Activated naive CD4-positive, alpha-beta T cell treated with anti-CD3 and anti-CD28 coated beads, Interleukin-2, amount 50 U/mL, for 16 hours (primary cell): ENCODE results near the gene CIB4.

ENCODE experiments used
- DNase-seq: peaks from one replicate; pipeline ENCODE4 v3.0.0-alpha.2; 2020

The CIB4 gene

DNA sequence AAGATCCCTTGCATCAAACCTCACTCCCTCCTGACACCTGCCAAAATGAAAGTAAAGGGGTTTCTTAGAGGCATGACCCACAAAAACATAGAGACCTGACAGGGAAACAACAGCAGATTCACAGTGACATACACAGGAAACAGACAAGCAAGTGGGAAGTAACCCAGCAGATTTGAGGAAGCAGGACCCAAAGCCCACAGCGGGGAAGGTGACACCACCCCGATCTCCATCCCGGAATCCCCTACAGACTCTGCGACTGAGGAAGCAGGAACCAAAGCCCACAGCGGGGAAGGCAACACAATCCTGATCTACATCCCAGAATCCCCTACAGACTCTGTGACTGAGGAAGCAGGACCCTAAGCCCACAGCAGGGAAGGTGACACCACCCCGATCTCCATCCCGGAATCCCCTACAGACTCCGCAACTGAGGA is 21.6 kb downstream of the CIB4 start:
- DNase-seq: no peak

DNA sequence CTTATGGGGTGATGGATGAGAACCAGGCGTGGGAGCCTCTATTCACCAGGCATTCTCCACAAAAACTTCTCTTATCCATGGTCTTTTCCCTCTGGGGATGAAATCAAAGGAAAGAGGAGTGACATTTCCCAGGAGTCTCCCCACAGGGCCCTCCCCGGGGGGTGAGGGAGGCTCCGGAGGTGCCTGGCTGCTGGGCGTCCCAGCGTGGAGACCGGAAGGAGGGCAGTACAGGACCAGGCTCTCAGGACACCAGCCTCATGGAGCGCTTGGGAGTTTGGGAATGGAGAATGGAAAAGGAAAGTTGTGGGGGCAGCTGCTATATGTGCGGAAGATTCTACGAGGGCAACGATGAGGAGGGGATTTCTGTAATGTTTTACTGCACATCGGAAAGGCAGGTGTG is 22.1 kb downstream of the CIB4 start:
- no peak for DNase-seq

DNA sequence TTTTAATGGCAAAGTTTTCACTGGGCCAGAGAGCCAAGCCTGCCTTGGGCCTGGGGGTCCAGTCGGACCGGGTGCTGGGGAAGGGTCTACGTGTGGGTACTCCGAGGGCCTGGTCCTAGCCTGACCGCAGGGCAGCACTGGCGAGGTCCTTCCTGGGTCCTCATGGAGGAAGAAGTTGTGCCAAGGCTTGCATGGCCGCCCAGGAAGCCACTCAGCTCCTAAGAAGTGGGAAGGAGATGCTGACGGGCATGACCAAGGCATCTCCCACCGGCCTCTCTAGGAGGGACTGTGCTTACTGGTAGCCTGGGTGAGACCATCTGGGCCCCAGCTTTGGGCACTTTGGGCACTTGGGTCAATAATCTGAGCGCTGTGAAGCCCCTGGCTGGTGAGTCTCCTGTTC is 22.6 kb downstream of the CIB4 start:
- DNase-seq: no peak

DNA sequence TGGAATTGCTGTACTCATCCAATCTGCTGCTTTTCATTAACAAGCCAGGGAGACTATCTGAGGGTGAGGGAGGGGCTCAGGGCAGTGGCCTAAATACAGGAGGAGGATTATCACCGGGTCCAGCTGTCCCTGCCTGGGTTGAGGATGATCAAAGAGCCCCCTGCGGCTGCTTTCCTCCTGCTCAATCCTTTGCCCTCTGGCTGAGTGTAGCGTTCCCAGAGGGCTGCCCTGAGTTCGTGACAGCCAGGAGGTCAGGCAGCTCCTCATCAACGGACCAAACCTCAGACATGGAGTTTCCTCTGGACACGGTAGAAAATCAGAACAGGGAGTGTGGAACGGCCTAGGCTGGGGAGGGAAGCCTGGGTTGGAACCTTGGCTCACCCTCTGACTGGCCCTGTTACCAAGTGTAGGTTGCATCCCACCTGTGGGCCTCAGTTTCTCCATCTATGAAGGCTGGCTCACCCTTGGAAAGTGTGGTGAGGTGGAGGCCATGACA is 23.5 kb downstream of the CIB4 start:
- no peak for DNase-seq

DNA sequence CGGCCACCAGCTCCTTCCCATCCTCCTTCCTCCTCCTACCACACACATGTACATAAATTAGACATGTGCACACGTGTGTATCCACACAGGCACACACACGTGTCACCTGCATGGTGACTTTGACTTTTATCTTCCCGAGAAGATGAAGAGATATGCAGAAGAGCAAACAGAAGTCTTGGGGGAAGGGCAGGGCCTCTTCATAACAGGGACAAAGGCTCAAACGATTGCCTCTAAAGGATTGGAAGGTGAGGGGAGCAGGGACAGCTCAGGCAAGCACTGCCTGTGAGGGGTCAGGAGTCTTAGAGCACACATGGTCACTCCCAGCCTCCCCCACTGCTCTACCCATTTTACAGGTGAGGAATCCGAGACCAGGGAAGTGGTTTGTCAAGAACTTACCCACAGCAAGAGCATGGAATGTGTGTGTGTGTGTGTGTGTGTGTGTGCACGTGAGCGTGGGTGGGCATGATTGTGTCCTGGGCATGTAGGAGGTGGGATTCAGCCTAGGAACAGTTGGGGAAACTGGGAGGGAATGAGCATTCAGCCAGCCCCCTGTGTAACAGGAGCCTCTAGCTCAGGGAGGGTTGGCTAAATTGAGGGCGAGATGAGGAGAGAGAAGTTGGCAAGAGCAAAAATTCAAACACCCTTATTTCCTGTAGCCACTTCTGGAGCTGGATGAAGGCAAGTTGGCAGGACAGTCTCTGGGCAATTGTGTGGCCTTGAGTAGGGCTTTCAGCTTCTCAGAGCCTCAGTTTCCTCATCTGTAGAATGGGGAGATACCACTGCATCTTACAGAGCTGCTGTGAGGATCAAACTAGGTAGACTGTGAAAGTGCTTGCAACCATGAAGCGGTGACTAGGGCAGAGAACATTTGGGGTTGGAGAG is 24.2 kb downstream of the CIB4 start:
- DNase-seq: no peak

DNA sequence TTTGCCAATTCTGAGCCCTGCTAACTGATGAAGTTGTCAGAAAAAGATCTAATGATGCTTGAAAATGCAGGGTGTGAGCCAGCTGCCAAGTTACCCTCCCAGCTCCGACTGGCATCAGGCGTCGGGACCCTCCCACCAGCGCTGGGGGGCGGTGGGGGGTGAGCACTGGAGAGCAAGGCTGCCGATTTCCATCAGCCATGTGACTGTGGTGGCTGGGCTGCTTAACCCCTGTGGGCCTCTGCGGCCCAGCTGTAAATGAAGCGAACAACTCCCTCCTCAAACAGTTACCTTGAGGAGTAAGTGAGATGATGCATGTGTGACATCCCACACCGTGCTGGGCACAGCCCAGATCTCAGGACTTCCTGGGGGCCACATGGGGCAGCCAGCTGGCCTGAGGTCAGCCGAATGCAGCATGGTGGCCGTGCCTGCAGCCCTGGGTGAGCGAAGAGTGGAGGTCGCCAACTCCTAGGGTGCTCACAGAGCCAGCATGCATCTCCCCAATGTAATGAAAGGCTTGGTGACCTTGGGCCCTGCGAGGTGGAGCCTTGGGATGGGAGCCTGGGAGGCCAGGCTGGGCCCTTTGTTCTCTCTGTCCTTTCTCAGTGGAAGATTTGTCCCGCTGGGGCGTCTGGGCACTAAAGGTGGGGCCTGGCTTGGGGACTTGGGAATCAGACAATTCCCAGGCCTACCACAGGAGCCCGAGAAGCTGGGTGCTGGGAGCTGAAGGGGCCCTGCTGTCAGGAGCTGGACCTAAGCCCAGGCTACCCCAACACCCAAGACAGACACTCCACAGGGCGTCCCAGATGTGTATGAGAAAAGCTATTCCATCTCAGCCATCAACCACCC is 25.1 kb downstream of the CIB4 start:
- no peak for DNase-seq

DNA sequence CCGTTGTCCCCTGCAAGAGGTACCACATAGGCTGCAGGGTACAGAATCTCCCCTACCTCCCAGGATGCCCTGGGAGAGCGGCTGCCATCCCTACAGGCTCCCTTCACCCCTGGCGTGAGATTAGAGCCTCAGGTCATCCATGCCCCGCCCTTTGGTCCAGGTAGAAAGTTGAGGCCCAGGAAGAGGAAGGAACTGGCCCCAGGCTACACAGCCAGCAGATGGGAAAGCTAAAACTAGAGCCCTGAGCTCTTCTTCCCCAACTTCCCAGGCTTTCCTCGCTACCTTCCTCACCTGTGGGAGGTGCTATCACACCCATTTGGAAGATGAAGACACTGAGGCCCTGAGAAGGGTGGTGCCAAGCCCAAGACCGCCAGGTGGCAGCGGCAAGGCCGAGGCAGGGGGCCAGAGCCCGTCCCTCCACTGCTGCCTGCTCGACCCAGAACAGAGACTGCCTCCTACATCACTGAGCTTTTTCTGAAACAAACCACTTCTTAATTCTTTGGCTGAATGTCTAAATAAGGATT is 25.8 kb downstream of the CIB4 start:
- no peak for DNase-seq

DNA sequence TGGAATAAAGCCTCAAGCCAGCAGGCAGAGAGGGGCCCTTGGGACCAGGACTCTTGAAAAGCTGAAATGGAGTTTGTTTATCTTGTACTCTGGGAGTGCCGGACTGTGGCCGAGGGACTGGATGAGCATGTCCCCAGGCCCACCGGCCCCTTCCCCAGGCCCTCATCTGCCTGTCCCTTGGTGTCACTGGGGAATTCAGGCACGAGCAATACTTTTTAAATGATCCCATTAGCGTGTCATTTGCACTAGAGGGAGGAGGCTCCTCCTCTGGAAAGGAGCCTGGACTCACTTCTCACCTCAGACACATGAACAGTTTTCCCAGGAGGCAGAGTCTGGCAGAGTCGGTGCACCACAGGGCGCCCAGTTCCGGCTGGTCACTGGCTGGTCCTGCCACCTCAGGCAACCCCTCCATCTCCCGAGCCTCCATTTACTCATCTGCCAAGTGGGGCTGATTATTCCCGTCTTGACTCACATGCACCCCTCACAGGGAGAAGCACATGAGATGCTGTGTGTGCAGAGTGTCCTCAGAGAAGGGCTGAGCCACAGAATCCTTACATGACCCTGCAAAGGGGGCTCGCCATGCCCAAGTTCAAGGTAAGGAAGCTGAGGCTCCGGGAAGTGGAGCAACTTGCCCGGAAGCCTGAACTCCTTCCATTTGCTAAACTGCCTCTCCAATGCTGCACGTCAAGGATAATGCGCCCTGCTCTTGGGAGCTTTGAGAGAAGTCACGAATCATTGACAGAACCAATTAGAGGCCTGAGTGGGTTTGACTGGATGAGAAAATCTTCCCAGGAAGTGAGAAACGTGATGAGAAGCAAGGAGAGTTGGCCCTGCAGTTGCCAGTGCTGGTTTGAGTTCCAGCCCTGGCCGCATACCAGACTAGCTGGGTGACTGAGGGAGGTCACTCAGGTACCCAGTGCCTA is 26.7 kb downstream of the CIB4 start:
- DNase-seq: no peak

DNA sequence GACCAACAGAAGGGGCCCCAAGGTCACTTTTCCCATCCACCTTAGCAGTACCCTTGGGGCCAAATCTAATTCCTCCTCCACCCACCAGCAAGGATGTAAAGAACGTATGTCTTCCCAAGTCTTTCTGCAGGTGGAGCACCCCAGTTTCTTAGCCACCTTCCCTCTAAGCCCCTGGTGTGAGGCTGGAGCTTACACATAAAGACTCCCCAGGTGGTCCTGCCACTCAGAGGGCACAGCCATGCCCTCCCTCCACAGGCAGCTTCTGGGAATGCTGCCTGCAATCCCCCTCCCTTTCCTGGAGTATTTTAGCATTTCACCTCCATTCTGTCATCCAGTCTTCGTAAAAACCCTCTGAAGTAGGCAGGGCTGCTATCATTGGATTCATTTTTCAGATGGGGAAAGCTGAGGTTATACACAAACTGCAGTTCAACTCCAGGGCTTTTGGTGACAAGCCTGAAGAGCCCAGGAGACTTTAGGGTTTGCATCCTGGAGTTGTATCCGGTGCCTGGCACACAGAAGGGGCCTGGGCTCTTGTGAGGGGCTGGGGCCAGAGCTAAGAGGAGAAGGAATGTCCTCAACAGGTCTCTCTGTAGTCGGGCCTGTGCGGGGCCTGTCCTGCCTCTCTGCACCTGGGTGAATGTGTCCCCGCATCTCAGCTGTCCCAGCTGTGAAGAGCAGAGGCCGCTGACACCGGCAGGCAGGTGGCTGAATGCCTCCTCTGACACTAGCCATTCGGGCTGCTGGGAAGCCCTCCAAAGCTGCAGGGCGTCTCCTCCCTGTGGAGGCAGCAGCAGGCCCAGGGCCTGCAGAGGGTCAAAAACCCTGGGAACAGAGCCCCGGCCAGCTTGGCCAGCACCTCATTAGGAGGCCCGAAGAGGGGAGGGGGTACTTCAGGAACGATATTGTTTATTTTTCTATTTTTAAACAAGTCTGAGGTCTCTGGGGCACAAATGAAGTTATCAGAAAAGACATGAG is 27.6 kb downstream of the CIB4 start:
- no peak for DNase-seq

DNA sequence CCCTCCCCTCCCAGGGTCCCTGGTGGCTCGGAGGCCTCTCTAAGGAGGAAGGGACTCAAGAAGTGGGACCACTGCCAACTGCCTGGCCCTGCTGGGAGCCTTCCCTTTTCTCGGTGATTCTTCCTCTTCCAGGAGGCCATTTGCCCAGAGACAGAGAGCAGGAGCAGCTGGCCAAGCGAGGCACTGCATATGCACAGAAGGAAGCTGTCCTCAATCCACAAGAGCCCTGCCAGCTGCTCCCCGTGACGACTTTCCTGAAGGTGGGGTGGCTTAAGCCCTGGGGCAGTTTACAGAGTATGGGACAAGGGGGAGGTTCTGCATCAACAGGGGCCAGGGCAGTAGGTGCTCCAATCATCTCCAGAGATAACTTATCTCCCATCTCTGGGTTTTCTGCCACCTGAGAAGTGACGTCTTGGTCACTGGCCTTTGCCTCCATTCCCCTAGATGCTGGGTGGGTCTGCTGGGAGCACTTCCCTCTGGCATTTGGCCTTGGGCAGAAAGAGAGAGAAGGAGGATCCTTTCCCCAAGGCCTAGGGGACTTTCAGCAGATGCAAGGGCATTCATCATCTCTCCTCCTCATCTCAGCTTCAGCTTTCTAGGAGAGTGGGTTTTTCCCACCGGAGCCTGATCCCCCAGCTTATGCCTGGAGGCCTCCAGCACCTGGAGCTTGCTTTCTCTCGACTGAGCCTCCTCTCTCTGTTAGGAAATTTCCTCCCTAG is 28.5 kb downstream of the CIB4 start:
- no peak for DNase-seq

DNA sequence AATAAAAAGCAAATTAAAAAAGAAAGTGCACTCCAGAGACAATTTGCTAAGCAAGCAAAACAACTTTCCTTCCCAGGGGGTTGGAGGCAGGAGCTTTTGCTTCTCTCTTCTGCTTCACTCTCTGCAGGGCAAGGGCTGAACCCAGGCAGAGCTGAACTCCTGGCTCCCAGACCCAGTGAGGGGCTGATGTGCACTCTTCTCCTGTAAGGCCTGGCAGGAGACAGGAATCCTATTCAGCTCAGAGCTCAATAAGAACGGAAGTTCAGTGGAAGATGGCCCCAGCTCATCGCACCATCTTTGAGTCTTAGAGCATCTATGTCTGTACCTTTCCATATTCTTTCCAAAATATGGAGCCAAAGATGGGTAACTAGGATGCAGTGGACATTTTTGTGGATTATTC is 29.1 kb downstream of the CIB4 start:
- DNase-seq: no peak

DNA sequence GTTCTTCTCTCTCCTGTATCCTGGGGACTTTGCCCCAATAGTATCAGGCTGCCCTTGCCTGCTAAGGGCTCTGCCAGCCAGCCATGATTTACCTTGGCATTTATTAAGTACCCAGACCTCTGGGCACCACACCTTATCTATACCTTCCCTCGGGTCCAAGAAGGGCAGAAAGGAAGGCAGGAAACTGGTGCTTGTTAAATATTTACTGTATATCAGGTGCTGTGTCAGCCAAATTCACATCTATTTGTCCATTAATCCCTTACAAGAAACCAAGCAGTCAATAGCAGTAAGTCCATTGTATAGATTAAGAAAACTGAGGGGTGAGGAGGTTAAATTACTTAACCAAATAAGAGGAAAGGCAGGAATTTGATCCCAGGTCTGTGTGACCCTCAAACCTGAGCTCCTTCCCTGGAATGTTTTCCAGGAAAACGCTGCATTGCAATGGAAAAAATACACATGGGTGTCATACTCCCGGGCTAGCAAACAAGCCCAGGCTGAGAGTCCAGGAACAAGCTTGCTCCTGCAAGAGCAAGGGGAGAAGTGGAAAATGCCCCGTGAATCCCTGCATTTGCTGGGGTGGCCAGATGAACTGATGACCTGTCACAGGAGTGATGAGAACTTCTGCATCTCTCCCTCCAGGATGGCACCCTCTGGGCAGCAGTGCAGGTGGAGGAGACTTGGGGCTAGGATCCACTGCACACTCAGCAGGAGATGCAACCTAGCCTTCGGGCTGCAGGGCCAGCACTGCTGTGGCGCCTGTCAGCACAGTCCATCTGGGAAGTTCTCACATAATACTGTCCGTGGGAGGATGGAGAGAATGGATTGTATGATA is 30.4 kb downstream of the CIB4 start:
- DNase-seq: no peak

DNA sequence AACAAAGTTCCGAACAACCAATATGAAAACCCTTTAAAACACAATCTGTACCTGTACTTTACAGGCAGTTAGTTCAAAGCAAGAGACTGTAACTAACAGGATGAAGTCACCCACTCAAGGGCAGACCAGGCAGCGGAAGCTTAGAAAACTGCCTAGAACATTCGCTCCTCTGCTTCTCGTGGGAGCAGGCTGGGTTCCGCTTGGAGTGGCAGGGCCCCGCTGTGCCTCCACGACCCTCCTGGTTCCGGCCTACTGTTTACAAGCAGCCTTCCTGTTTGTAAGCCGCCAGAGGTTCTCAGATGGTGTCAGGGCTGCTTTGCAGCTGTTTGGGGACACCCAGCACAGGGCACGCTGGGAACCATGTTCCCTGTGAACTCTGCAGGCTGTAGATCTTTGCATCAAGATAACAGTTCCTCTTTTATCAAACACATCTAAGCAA is 31.3 kb downstream of the CIB4 start:
- DNase-seq: no peak

DNA sequence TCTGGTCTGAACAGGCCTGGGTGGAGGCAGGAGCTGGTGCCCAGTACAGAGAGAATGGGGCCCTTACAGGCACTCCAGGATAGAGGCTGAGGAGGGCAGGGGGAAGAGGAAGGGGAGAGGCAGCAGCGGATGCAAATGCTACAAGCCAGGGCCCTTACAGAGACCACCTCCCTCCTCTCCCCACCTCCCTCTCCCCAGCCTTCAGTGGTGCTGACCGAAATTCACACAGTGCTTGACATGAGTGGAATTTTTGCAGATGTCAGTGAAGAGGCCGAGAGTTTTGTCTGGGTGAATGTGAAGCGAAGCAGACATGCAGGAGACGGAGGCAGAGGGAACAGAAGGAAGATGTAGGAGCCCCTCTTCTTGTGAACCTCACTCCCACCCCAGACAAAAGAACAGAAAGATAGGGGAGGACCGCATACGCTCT is 31.9 kb downstream of the CIB4 start:
- no peak for DNase-seq

DNA sequence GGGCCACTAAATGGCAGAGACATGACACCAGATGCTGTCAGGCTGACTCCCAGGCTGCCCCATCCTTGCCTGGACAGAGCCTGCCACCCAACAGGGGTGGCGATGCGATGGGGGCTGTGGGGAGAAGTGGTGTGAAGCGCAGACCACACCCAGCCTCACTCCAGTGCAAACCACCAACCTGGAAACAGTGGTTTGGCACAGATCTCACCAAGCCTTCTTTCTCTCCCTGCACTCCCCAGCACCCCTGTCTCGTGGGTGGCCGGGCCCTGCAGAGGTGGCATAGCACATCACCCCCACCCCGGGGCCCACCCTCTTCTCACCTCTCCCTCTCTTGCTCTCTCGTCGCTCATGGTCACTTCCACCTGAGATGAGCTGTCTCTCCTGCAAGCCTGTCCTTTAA is 32.6 kb downstream of the CIB4 start:
- no peak for DNase-seq

DNA sequence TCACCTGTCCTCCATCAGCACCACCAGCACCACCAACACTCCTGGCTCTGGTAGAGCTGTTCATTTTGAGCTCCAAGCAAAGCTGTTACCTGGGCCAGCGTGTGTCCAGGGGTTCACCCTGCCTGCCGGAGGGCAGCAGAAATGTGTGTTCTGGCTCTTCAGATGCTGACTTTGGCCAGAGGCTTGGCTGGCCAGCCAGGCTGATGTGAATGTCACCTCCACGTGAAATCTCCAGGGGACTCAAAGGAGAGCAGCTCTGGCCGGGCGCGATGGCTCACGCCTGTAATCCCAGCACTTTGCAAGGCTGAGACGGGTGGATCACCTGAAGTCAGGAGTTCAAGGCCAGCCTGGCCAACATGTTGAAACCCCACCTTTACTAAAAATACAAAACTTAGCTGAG is 33.5 kb downstream of the CIB4 start:
- no peak for DNase-seq

DNA sequence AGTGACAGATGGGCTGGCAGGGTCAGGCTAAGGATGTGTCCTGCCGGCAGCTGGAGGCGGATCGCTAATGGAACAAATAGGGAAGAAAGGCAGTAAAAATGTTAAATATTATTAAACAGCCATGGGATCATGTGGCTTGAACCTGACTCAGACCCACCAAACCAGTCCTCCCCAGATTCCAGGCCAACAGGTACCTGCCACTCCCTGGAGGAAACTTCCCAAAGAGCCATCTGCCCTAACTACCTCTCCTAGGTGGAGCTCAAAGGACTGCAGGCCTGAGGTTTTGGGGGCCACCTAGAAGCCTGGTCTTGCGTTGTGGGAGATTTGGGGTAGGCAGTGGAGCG is 34.3 kb downstream of the CIB4 start:
- DNase-seq: no peak

DNA sequence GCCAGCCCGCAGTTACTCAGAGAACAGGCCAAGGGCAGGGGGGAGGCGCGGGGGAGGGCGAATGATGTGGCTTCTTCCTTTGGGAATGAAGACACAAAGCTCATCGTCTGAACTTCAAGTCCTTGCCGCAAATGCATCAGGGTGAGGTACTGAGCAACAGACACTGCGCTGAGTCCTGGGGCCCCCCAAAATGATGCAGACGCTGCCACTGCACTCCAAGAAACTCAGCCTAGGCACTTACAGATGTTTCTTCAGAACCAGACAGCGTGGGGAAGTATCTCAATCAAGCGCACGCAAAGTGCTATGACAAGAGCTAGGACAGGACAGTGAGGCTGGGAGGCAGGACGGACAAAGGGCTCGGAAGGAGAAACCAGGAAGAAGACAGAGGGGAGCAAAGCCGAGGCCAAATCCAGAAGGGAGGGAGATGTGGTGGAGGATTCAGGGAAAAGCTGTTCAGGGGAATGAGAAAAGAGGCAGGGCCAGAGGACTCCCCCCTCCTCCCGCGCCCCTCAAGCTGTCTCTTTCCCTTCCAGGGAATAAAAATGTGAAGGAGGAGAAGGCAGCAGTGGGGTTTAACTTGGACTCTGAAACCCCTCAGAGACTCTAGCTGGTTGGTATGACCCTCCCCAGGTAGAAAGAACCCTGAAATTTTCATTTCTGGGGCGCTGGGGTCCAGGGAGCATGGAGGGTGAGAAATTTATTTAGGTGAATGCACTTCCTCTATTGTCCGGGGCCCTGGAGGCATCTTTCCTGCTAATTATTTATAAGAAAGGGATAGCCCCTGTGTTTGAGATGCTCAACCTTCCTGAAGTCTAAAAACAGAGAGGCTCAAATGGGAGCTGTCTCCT is 34.9 kb downstream of the CIB4 start:
- DNase-seq: no peak
